Endothelial cell of hepatic sinusoid (primary cell): ENCODE results near the gene ENOX1.

Experiments used
- in situ Hi-C: cut with HindIII; loops from 2 replicates; pipeline ENCODE4 v1.10.0; 2017; ENCODE audit warnings: low sequenced_read_pairs

The ENOX1 gene

GRCh38 chr13:43785650-43786471 lies 911 bp downstream of the ENOX1 start:
- in situ Hi-C loops = no loop called here

GRCh38 chr13:43785261-43785649 lies 1.5 kb downstream of the ENOX1 start:
- in situ Hi-C loops = no loop called here

GRCh38 chr13:43784496-43784895 lies 2.3 kb downstream of the ENOX1 start:
- in situ Hi-C loops = no loop called here

- in situ Hi-C loops = no loop called here
These were observed 3.0 kb downstream of the ENOX1 start for GRCh38 chr13:43783820-43784219.

- in situ Hi-C loops = no loop called here
These were observed 4.1 kb downstream of the ENOX1 start for GRCh38 chr13:43782686-43783085.

- in situ Hi-C loops = no loop called here
These were observed 6.1 kb downstream of the ENOX1 start for GRCh38 chr13:43780666-43781065.

GRCh38 chr13:43776501-43777079 lies 10.2 kb downstream of the ENOX1 start:
- in situ Hi-C loops = loop anchor here (10.0 kb wide), 1 partner anchor 622 kb away; no protein-coding TSS in a partner anchor

- in situ Hi-C loops = loop anchor here (10.0 kb wide), 1 partner anchor 621 kb away; no protein-coding TSS in a partner anchor
These were observed 10.8 kb downstream of the ENOX1 start for GRCh38 chr13:43776006-43776405.

GRCh38 chr13:43773602-43774001 lies 13.2 kb downstream of the ENOX1 start:
- in situ Hi-C loops = loop anchor here (5.0 to 10.0 kb wide), 3 partner anchors 41 to 619 kb away; no protein-coding TSS in a partner anchor

GRCh38 chr13:43770871-43771270 lies 15.9 kb downstream of the ENOX1 start:
- in situ Hi-C loops = loop anchor here (5.0 to 10.0 kb wide), 3 partner anchors 39 to 616 kb away; no protein-coding TSS in a partner anchor

GRCh38 chr13:43769529-43769928 lies 17.2 kb downstream of the ENOX1 start:
- in situ Hi-C loops = no loop called here

- in situ Hi-C loops = no loop called here
These were observed 19.3 kb downstream of the ENOX1 start for GRCh38 chr13:43767341-43767931.

- in situ Hi-C loops = no loop called here
These were observed 20.0 kb downstream of the ENOX1 start for GRCh38 chr13:43766725-43767124.

- in situ Hi-C loops = no loop called here
These were observed 22.4 kb downstream of the ENOX1 start for GRCh38 chr13:43764349-43764748.

- in situ Hi-C loops = no loop called here
These were observed 23.5 kb downstream of the ENOX1 start for GRCh38 chr13:43763143-43763759.

- in situ Hi-C loops = no loop called here
These were observed 25.0 kb downstream of the ENOX1 start for GRCh38 chr13:43761616-43762315.

- in situ Hi-C loops = no loop called here
These were observed 26.5 kb downstream of the ENOX1 start for GRCh38 chr13:43760257-43760656.

GRCh38 chr13:43758834-43759233 lies 27.9 kb downstream of the ENOX1 start:
- in situ Hi-C loops = no loop called here

GRCh38 chr13:43757266-43757665 lies 29.5 kb downstream of the ENOX1 start:
- in situ Hi-C loops = no loop called here

- in situ Hi-C loops = no loop called here
These were observed 30.9 kb downstream of the ENOX1 start for GRCh38 chr13:43755844-43756243.

- in situ Hi-C loops = loop anchor here (5.0 kb wide), 1 partner anchor 74 kb away; no protein-coding TSS in a partner anchor
These were observed 35.1 kb downstream of the ENOX1 start for GRCh38 chr13:43751624-43752023.
